Transverse colon (tissue), 4 donors: ENCODE data around the gene VSX1.

ENCODE experiments used
- EP300 ChIP-seq: sonication (generic); formaldehyde crosslinking; IDR thresholded peaks from one replicate; pipeline ENCODE4 v1.6.1; 2017; ENCODE audit warnings: antibody characterized with exemption, low read depth
- POLR2A ChIP-seq: fragments of 450-650 bp; IDR thresholded peaks from one replicate; pipeline ENCODE4 v1.6.1; 2016; ENCODE audit warnings: antibody characterized with exemption, mild to moderate bottlenecking, moderate library complexity
- POLR2AphosphoS5 ChIP-seq, 3 donors: sonication (generic); formaldehyde crosslinking; IDR thresholded peaks; one replicate each; pipeline ENCODE4 v1.6.1; 2016; ENCODE audit warnings: antibody characterized with exemption in 3 of 3
- TF ChIP-seq, protein P1 (sequence below), 5 experiments: fragments of 200-600 bp in 3 of 5; fragments of 450-650 bp in 2 of 5; sonication (generic) in 3 of 5; IDR thresholded peaks; 1 replicate in 2 of 5; 2 replicates in 3 of 5; pipeline ENCODE4 v1.5.1; 2016 to 2017; ENCODE audit warnings: antibody characterized with exemption in 5 of 5, inconsistent platforms in 3 of 5, mild to moderate bottlenecking in 2 of 5, moderate library complexity in 1 of 5

DNA sequence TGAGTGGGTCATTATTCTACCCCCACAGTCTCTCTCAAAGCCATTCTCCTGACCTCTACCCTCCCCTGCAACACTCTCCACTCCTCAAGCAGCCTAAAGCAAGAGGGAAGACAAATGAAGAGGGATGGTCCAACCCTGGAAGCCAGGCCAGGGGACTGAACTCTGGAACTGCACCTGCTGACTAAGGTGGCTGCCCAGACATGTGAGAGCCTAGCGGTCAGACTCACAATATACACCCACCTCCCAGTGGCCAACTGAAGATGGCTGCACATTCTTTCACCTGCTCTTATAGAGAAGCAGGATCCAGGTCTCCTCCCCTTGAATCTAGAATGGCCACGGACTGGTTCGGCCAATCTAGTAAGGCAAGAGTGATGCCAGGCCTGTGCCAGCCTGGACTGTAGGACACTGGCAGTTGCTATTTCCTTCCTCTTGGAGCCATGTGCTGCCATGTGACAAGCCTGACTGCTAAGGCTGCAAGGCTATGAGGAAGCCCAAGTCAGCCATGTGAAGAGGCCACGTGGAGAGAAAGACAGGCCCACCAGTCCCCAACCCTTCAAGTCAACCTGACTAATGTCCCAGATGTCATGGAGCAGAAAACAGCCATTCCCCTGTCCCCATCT, 55.8 kb downstream of the VSX1 start:
- TF ChIP-seq POLR2AphosphoS5 (IDR thresholded peaks at IDR 0.05) (no peak), POLR2A (no peak), EP300 (no peak)
- TF ChIP-seq, protein P1, sequence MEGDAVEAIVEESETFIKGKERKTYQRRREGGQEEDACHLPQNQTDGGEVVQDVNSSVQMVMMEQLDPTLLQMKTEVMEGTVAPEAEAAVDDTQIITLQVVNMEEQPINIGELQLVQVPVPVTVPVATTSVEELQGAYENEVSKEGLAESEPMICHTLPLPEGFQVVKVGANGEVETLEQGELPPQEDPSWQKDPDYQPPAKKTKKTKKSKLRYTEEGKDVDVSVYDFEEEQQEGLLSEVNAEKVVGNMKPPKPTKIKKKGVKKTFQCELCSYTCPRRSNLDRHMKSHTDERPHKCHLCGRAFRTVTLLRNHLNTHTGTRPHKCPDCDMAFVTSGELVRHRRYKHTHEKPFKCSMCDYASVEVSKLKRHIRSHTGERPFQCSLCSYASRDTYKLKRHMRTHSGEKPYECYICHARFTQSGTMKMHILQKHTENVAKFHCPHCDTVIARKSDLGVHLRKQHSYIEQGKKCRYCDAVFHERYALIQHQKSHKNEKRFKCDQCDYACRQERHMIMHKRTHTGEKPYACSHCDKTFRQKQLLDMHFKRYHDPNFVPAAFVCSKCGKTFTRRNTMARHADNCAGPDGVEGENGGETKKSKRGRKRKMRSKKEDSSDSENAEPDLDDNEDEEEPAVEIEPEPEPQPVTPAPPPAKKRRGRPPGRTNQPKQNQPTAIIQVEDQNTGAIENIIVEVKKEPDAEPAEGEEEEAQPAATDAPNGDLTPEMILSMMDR (IDR thresholded peaks at IDR 0.05): no peak
